NCI-H524 (cell line): ENCODE measurements around the gene SBF2.
"Not testable (repeated sequence)": the region's sequence is repeated elsewhere in the genome, so short reads cannot be mapped to it uniquely, and the experiment has no call there.

ENCODE experiments used
- DNase-seq, 2 experiments: peaks; one replicate each; lab custom pipeline; 2025; lab: John Stamatoyannopoulos, UW

Gene SBF2

DNA sequence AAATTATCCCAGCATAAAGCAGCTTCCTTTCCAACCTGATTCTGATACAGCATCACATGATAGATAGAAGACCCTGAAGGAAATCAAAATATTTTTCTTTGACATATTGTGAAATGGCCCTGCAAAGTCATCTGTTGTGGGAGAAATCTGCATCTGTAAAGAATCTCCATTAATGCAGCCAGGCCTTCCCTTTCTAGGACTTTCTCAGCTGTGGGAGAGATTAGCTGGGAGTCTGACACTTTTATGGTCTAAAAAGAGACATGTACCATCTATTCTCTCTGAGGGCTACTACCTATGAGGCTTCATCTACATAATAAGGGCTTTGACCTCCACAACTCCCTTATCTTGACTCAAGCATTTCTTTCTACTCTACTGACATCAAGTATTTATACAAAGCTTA, 392.1 kb downstream of the SBF2 start:
- no peak for DNase-seq

DNA sequence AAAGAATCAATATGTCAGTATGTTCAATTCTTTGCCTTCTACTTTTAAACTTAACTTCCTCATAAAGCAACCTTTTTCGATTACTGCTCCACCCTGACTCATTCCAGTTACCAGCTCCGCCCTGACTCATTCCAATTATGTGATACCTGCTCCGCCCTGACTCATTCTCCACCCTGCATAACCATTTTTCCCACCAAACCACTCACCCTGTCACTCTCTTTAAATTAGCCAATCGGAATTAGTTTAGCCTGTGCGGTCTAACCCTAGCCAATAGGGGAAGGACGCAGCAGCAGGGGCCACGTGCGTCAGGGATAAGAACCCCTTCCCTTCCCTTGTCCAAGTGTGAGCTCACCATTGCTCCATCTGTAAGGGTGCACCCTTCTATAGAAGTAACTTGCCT, 393.8 kb downstream of the SBF2 start:
- not testable (repeated sequence) for DNase-seq

DNA sequence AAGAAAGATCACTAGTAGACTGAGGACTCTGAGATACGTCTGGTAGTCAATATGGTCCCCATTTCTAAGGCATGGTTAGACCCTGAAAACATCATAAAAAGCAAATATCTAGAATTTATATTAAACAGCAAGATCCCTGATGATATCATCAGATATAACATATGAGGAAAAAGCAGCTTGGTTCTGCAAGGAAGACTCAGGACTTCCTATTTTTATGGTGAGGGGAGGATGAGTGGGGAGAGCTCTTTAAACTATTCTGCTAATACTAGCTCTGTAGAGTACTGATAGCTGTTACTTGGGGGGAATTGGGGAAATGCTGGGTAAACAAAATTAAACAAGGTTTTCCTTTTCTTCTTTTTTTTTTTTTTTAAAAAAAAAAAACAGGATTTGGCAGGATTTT, 394.3 kb downstream of the SBF2 start:
- DNase-seq = no peak

DNA sequence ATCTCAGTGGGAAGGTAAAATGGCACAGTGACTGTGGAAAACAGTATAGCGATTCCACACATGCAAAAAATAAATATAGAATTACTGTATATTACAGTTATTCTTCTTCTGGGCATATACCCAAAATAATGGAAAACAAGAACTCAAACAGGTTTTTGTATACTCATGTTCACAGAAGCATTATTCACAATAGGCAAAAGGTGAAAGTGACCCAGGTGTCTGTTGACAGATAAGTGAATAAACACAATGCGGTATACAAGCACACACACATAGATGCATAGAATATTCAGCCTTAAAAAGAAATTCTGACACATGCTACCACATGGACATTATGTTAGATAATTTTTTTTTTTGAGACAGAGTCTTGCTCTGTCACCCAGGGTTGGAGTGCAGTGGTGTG, 397.1 kb downstream of the SBF2 start:
- DNase-seq = no peak

DNA sequence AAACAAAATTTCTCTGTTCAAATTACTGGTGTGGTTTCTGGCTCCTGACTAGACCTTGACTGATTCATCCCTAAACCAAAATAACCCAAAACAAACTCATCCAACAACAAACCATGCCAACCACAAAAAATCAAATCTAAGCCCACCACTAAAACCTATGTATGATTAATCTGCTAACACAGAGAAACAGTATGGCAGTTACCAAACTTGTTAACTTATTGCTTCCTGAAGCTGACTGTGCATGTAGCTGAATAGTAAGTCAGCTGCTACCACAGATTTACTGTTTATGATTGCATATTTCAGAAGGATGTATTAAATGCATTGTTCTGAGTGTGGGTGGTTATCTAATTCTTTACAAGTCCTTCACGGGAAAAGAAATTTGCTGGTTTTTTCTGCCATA, 399.0 kb downstream of the SBF2 start:
- DNase-seq = no peak

DNA sequence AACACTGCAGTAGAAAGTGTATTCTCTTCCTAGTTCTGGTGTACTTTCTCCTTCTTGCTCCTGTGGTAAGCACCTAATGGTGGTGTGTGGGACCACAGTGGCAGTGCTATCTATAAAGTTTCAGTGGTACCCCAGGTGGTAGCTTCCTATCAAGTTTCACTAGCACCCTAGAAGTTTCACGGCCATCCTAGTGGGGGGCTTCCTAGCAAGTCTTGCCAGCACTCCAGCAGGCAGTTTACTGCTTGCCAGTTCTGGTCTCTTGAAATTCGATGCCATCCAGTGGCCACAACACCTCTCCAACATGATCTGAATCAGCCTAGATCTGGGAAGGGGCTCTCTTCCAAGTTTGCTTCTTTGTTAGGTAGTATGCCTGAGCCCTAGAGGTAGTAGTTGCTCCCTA, 400.5 kb downstream of the SBF2 start:
- DNase-seq = no peak

DNA sequence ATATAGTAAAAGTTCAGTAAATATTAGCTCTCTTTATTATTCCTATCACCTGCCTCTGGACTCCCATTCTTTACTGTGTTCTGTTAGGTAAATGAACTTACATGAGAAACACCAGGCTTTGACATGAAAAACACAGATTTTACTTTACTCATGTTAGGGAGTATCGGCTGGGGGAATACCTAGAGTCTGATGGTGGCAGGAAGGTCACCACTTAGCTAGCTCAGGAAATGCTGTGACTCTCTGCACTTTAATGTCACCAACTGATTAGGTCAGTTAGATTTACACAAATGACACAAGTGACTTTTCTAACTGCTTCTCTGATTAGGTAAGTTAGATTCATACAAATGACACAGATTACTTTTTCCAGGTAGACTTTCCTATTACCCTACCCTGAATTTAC, 405.1 kb downstream of the SBF2 start:
- DNase-seq = no peak

DNA sequence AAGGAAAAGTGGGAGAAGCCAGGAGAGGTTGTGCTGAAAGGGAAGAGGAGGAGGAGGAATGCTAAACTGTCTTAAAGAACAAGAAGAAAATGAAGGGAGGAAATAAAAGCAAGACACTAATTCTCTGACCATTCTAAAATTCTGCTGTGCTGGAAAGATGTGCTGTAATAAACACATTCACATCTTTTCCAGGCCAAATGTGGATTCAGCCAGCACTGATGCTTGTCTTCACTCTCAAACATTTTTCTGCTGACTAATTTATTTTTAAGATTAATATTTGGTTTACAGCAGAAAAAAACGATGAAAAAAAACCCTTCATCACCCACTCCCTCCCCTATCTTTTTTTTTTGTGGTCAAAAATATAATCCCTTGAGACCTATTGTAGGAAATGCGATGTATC, 406.5 kb downstream of the SBF2 start:
- DNase-seq = no peak

DNA sequence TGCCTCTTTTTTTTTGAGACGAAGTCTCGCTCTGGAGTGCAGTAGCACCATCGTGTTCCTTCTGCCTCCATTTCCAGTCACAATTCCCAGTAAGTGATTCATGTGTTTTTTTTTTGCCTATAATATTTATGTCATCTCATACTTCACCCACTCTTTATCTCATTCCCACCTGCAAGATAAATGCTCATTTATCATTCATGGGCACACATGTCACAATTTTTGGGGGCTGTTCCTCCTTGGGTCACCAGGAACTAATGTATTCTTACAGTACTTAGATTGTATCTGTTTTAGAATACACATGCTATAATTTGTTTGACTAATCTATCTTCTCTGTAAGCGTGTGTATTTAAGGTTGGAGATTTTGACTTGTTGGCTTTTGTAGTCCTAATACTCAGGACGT, 407.4 kb downstream of the SBF2 start:
- no peak for DNase-seq

DNA sequence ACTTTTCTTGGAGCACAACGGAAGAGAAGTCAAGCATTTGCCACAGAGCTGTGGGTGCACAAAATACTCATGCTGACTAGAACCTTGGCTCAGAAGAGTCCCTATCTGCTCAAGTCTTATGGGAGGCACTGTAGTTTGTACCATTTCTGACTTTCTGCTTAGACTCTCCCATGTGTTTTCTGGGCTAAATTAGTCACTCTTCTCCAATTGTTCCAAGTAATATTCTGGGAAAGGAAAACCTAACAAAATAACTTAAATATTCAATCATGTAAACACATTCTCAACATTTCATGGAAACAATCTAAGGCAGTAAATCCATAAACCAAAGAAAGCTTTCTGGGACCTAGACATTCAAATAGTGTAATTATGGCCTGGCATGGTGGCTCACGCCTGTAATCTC, 409.4 kb downstream of the SBF2 start:
- DNase-seq = no peak

DNA sequence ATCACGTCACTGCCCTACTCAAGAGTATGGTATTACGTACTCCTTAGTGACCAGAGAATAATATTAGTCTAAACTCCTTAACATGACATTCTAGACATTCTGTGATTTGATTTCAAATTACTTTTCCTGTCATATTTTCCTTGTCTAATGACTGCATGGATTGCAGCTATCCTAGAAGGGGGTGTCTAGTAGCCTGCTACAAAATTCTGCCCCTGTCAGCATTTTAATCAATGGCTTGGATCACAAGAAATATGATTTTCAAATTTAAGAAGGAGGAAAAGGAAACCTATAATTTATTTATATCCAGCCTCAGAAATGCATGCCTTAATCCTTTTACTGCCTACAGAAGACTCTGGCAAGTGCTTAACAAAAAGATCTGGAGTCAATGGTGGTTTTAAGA, 413.4 kb downstream of the SBF2 start:
- no peak for DNase-seq

DNA sequence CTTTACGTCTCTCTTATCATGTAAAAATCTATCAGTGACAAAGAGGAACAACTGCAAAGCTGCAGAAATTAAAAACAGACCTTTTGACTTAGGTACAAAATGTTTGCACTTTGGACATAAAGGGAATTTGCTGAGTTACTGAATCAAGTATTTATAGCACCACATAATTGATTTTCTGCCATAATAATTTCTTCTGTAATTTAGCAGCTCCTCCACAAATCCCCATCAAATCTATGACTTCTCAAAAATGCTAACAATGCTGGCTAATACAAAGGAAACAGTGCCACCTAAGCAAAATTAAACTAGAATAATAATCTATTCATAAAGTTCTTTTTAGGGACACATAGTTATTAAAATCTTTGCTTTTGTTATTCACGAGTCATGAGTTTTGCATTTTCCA, 415.1 kb downstream of the SBF2 start:
- DNase-seq = no peak

DNA sequence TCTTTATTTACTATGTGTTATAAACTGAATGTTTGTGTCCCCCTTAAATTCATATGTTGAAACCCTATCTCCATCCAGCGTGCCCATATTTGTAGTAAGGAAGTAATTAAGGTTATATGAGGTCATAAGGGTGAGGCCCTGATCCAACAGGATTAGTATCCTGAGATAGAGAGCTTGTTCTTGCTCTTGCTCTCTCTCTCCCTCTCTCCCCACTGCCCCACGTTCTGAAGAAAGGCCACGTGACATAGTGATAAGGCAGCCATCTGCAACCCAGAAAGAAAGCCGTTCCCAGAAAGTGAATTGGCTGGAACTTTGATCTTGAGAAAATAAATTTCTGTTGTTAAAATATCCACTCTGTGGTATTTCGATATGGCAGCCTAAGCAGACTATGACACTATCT, 417.7 kb downstream of the SBF2 start:
- DNase-seq = no peak

DNA sequence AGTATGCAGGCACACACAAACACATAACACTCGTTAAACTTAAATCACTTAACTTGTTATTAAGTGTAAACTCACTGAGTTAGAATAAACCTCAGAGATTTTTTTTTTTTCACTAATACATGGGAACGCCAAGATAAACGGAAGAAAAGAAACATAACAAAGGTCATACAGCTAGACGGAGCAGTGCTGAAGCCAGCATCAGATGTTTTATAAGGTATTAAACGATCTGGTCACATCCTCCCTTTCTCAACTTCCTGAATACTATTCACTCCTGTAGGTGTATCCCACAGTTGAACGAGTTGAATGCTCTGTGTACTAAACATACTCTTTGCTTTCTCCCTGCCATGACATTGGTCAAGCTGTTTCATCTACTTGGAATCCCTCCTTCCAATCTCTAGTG, 418.2 kb downstream of the SBF2 start:
- DNase-seq = no peak

DNA sequence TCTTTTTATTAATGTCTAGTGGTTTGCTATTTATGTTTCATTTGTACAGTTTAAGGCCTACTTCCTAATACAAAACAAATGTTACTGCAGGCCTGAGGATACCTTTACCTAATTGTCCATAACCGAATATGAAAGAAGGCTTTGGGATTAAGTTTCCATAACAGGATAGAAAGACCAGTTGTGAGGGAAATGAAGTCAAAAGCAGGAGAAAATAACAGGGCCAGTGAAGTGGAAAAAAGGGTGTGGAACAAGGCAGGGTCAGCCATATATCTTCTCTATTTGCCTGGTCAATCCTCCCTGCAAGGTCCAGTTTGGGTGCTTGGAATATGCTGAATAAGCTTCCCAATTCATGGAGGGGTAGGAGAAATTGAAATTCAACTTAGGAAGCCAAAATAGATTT, 418.6 kb downstream of the SBF2 start:
- DNase-seq = no peak

DNA sequence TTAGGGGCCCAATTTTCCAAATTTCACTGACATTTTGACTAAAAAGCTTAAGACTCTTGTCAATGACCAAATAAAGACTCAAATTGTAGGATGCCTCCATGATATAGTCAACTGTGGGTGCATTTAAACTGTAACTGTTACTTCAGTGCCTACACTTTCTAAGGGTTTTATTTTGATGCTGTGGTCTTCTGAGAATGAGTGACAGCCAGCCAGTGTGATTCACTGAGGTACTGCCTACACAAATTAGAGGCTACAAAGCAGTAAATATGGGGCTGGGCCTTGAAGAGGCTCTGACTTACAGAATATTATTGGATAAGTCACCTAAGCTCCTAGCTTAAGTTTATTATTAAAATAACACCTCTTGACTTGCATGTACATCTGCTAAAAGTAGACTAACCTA, 419.6 kb downstream of the SBF2 start:
- no peak for DNase-seq

DNA sequence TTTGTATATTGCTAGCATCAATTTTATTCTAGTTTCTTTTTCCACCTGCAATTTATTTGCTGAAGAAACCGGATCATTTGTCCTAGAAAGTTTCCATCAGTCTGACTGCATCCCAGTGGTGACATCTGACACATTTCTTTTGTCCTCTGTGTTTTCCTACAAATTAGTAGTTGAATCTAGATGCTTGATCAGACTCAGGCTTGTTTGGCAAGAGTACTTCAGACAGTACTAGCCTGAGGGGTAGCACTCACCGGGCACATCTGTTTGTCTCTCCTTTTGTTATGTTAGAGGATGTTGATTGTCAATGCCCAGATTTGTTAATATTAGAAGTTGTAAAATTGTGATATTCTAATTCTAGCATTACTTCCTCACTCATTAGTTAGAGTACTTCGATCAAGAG, 425.4 kb downstream of the SBF2 start:
- no peak for DNase-seq

DNA sequence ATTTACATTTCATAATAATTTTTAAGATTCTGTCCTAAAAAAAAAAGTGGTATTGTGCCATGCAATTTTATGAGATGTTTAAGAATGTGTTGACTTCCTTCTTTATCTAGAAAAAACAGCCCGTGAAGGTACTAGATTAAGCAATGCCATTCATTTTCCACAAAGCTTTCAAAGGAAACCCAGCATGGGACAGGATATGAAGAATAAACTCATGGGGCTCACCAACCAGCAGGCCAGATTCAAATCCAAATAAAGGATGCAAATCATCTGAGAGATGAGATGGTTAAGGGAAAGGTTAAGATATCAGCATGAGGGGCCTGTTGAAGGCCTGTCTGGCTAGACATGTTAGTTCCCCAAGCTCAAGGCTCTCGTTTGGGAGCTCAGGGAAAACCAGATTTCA, 431.0 kb downstream of the SBF2 start:
- no peak for DNase-seq

DNA sequence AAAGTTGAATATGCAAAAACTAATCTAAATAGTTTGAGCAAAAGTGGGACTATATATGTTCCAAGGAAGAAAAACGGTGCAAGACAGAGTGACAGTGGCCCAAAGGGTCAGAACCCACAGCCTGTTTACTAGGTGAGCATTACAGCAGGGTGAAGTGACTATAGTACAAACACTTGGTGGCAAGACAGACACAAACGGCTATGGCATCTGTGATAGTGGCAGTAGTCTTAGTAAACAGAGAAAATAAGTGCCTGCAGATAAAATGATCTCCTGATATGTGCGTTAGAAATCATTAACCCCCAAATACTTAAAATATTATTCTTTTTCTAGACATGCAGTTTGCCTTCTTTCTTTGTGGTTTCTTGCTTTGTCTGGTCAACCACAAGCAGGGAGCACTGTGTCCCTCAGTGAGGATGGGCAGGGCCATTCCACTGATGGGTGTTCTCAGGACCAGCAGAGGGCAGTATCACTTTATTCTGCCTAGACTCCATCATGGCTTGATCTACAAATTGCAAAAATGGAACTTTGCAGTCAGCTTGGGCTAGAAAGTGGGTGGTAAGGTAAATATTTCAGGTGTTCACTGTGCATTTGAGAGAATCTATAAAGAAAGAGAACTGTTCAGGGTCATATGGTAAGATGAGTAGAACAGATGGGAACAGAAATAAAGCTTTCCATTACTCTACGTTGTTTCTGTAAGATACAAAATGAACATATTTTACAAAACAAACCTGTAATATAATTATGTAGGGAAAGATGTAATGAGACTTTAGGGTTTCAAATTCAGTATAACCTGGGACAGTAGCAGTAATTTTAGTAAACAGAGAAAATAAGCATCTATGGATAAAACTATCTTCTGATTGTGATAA, 431.9 kb downstream of the SBF2 start:
- peak; percentile 17 to 55 for DNase-seq

DNA sequence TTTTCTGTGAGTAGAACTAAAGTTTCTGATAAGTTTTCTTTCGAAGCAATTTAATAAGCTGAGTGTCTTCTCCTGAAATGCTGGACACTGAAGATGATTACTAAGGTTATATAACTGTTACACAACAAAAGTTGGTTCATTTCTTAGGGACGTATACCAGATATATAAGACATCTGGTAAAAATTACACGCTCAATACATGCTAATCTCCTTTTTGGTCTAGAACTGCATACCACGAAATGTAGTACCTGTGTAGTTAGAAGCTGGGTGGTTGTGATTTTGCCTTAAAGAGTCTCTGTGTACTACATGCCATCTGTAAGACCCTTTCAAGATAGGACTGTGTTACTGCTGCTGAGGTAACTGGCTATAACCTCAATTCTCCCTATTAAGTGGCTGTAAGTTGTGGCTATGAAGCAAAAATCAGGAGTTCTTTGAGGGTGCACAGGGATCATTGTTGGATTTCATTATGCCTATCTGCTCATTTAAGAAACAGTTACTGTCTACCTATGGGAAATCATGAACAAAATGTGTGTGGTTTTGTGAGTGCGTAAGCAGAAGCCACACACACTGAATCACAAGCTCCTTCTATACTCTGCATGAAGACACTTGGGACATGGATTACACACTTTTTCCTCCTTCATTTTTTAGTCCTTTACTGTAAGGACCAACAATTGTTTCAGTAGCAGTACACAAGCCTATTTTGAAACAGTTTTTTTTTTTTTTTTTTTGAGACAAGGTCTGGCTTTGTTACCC, 434.3 kb downstream of the SBF2 start:
- DNase-seq = no peak

DNA sequence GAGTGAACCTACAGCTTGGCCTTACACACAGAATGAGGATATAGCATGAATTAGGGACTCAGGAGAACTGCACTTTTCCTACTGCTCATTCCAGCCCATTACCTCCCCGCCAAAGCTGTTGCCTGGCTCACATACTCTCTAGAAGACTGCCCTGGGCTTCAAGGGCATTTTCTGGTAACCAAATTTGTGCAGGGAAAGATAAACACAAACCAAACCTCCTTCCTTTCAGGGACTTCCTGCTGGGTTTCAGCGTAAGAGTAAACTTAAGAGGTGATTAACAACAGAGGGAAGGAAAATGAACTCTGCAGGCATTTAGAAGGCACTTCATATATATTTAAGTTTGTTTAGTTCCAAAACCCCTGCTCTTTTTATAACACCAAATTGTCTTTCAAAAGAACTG, 435.2 kb downstream of the SBF2 start:
- no peak for DNase-seq

DNA sequence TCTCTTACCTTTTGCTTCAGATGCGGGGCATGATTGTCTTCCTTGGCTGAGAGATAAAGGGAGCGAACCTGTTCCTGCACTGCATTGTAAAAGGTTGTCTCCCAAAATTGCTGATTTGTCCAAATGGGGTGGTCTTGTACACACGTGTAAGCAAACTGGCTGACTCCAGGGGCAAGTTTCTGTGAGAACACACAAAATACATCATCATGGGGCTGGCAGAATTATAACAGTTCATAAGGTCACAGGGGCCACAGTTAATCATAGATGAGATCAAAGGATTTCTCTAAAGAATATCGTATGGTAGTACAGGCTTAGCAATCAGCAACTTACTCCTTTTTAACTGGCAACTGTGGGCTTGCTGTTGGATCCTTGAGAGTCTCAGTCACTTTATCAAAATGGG, 435.8 kb downstream of the SBF2 start:
- DNase-seq = peak; percentile 0 to 4

DNA sequence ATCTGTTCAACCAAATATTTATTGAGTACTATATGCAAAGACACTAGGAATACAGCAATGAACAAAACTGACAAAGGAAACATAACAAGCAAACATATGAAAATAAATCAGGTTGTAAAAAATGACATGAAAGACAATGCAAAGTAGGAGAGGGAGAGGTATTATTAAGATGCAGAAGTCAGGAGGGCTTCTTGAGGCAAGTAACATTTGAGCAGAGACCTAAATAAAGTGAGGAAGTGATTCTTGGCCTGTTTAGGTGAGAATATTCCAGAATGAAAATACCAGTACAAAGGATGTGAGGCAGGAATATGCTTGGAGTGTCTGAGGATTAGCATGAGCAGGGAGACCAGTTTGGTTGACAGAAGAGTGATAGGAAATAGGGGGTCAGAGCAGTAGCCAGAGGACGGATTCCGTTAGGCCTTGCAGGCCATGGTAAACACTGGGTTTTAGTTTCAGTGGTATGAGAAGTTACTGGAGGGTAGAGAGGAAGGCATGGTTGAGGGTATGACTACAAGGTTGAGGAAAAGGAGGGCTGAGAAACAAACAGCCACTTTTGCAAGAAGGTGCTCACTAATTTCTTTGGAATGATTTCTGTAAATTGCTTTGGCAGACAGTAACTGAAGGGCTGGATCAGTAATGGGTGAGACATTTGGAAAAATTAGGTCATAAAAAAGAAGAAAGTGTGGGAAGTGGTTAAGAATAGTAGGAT, 438.3 kb downstream of the SBF2 start:
- DNase-seq = no peak
